ENCODE measurements around the gene AKAP1.

AKAP1 gene

GRCh38 chr17:57132663-57133062 is 47.6 kb downstream of the AKAP1 start:
- no peak for DNase-seq

GRCh38 chr17:57133486-57133885 is 48.4 kb downstream of the AKAP1 start:
- no peak for DNase-seq

- DNase-seq: no peak
These were observed 50.2 kb downstream of the AKAP1 start for GRCh38 chr17:57135026-57135788.

- DNase-seq: peak; percentile 88
These were observed 50.8 kb downstream of the AKAP1 start for GRCh38 chr17:57135789-57136291.

- no peak for DNase-seq
These were observed 51.3 kb downstream of the AKAP1 start for GRCh38 chr17:57136355-57136754.

GRCh38 chr17:57138030-57138911 is 53.2 kb downstream of the AKAP1 start:
- no peak for DNase-seq

GRCh38 chr17:57138956-57139576 is 54.0 kb downstream of the AKAP1 start:
- DNase-seq: no peak

- no peak for DNase-seq
These were observed 55.3 kb downstream of the AKAP1 start for GRCh38 chr17:57140316-57140715.

- DNase-seq: no peak
These were observed 57.9 kb downstream of the AKAP1 start for GRCh38 chr17:57142925-57143324.

GRCh38 chr17:57143361-57143760 is 58.3 kb downstream of the AKAP1 start:
- DNase-seq: no peak

GRCh38 chr17:57143919-57144318 is 58.9 kb downstream of the AKAP1 start:
- no peak for DNase-seq

GRCh38 chr17:57144567-57144966 is 59.5 kb downstream of the AKAP1 start:
- no peak for DNase-seq

GRCh38 chr17:57145347-57145746 is 60.3 kb downstream of the AKAP1 start:
- no peak for DNase-seq

- no peak for DNase-seq
These were observed 61.2 kb downstream of the AKAP1 start for GRCh38 chr17:57146273-57146672.

- no peak for DNase-seq
These were observed 66.8 kb downstream of the AKAP1 start for GRCh38 chr17:57151798-57152197.

- DNase-seq: no peak
These were observed 68.0 kb downstream of the AKAP1 start for GRCh38 chr17:57152967-57153528.

- no peak for DNase-seq
These were observed 69.9 kb downstream of the AKAP1 start for GRCh38 chr17:57154921-57155320.

- no peak for DNase-seq
These were observed 73.3 kb downstream of the AKAP1 start for GRCh38 chr17:57158325-57158724.

GRCh38 chr17:57158795-57159194 is 73.7 kb downstream of the AKAP1 start:
- no peak for DNase-seq

GRCh38 chr17:57160624-57161023 is 75.6 kb downstream of the AKAP1 start:
- no peak for DNase-seq

- no peak for DNase-seq
These were observed 79.8 kb downstream of the AKAP1 start for GRCh38 chr17:57164814-57165213.

- no peak for DNase-seq
These were observed 80.7 kb downstream of the AKAP1 start for GRCh38 chr17:57165754-57166153.

- DNase-seq: no peak
These were observed 81.8 kb downstream of the AKAP1 start for GRCh38 chr17:57166803-57167202.

All from eye (tissue), 1 donor.